ENCODE measurements around the gene BRIP1. TPM values are rescaled to one million over a fixed set of nuclear protein-coding genes. Genes with fewer than 3 reads are reported as not detected.
A peak's percentile ranks its signal among the peaks of the same experiment; 100 is the strongest.

BRIP1 gene
- total RNA-seq, 1 donor, result 6.2 TPM

GRCh38 chr17:61836266-61837174, 26.8 kb downstream of the BRIP1 start:
- DNase-seq (ENCODE audit: insufficient read length, low spot score, missing footprints), result no peak
- no peaks in the 10 kb centered on the region for H4K20me1 ChIP-seq (ENCODE audit: insufficient read depth, low read length)
- peaks cover 4% of the 10 kb centered on the region for H3K4me1 ChIP-seq (ENCODE audit: insufficient read depth, low read length)
- TF ChIP-seq CTCF (IDR thresholded peaks at IDR 0.05; ENCODE audit: extremely low read depth, low read depth, low read length), result no peak
- no peaks in the 10 kb centered on the region for H3K27me3 ChIP-seq (ENCODE audit: insufficient read depth, low read length)
- no peaks in the 10 kb centered on the region for H3K36me3 ChIP-seq (ENCODE audit: insufficient read depth, low read length)
- no peak overlapping the region for H2AFZ ChIP-seq (ENCODE audit: low read length)
- H3K4me3 ChIP-seq (ENCODE audit: insufficient read depth, low read length), result no peak overlapping the region
- no peaks in the 10 kb centered on the region for H3K9me3 ChIP-seq (ENCODE audit: low read depth, low read length)
- H3K79me2 ChIP-seq (ENCODE audit: insufficient read depth, low read length), result no peaks in the 10 kb centered on the region
- H3K27ac ChIP-seq (ENCODE audit: low read depth, low read length), result no peak overlapping the region
- no peak overlapping the region for H3K4me2 ChIP-seq (ENCODE audit: insufficient read depth, low read length)

- Histone ChIP-seq H3K27me3 (ENCODE audit: insufficient read depth, low read length) (no peaks in the 10 kb centered on the region), H3K27ac (ENCODE audit: low read depth, low read length) (no peak overlapping the region), H4K20me1 (ENCODE audit: insufficient read depth, low read length) (no peaks in the 10 kb centered on the region), H3K4me3 (ENCODE audit: insufficient read depth, low read length) (no peak overlapping the region), H3K36me3 (ENCODE audit: insufficient read depth, low read length) (no peaks in the 10 kb centered on the region), H3K4me2 (ENCODE audit: insufficient read depth, low read length) (no peak overlapping the region), H3K9me3 (ENCODE audit: low read depth, low read length) (no peaks in the 10 kb centered on the region), H3K79me2 (ENCODE audit: insufficient read depth, low read length) (no peaks in the 10 kb centered on the region), H3K4me1 (ENCODE audit: insufficient read depth, low read length) (peaks cover 4% of the 10 kb centered on the region), H2AFZ (ENCODE audit: low read length) (no peak overlapping the region)
- TF ChIP-seq CTCF (IDR thresholded peaks at IDR 0.05; ENCODE audit: extremely low read depth, low read depth, low read length), result no peak
- no peak for DNase-seq (ENCODE audit: insufficient read length, low spot score, missing footprints)
Measured at GRCh38 chr17:61835606-61836005, 27.7 kb downstream of the BRIP1 start.

GRCh38 chr17:61834610-61835009, 28.7 kb downstream of the BRIP1 start:
- H3K4me3 ChIP-seq (ENCODE audit: insufficient read depth, low read length), result no peak overlapping the region
- H3K4me2 ChIP-seq (ENCODE audit: insufficient read depth, low read length), result no peak overlapping the region
- peak overlapping the region; percentile 7 for H2AFZ ChIP-seq (ENCODE audit: low read length)
- no peaks in the 10 kb centered on the region for H4K20me1 ChIP-seq (ENCODE audit: insufficient read depth, low read length)
- TF ChIP-seq CTCF (IDR thresholded peaks at IDR 0.05; ENCODE audit: extremely low read depth, low read depth, low read length), result no peak
- no peak overlapping the region for H3K27ac ChIP-seq (ENCODE audit: low read depth, low read length)
- H3K36me3 ChIP-seq (ENCODE audit: insufficient read depth, low read length), result no peaks in the 10 kb centered on the region
- DNase-seq (ENCODE audit: insufficient read length, low spot score, missing footprints), result no peak
- no peaks in the 10 kb centered on the region for H3K27me3 ChIP-seq (ENCODE audit: insufficient read depth, low read length)
- no peaks in the 10 kb centered on the region for H3K79me2 ChIP-seq (ENCODE audit: insufficient read depth, low read length)
- no peaks in the 10 kb centered on the region for H3K9me3 ChIP-seq (ENCODE audit: low read depth, low read length)
- peaks cover 4% of the 10 kb centered on the region for H3K4me1 ChIP-seq (ENCODE audit: insufficient read depth, low read length)

GRCh38 chr17:61833536-61834193, 29.7 kb downstream of the BRIP1 start:
- no peak for DNase-seq (ENCODE audit: insufficient read length, low spot score, missing footprints)
- no peak overlapping the region for H3K27ac ChIP-seq (ENCODE audit: low read depth, low read length)
- H2AFZ ChIP-seq (ENCODE audit: low read length), result no peak overlapping the region

More at GRCh38 chr17:61833536-61834193, 29.7 kb downstream of the BRIP1 start:
- H3K79me2 ChIP-seq (ENCODE audit: insufficient read depth, low read length), result no peaks in the 10 kb centered on the region
- H3K4me3 ChIP-seq (ENCODE audit: insufficient read depth, low read length), result no peak overlapping the region
- H3K4me2 ChIP-seq (ENCODE audit: insufficient read depth, low read length), result no peak overlapping the region
- no peaks in the 10 kb centered on the region for H4K20me1 ChIP-seq (ENCODE audit: insufficient read depth, low read length)
- no peaks in the 10 kb centered on the region for H3K9me3 ChIP-seq (ENCODE audit: low read depth, low read length)
- H3K27me3 ChIP-seq (ENCODE audit: insufficient read depth, low read length), result no peaks in the 10 kb centered on the region
- no peak for TF ChIP-seq CTCF (IDR thresholded peaks at IDR 0.05; ENCODE audit: extremely low read depth, low read depth, low read length)
- H3K36me3 ChIP-seq (ENCODE audit: insufficient read depth, low read length), result no peaks in the 10 kb centered on the region
- H3K4me1 ChIP-seq (ENCODE audit: insufficient read depth, low read length), result peaks cover 4% of the 10 kb centered on the region
